H1 (cell line): ENCODE results near the gene FYB2. TPM values are rescaled to one million over a fixed set of nuclear protein-coding genes. Genes with fewer than 3 reads are reported as not detected.

ENCODE experiments used
- CHD1 ChIP-seq: IDR thresholded peaks from 2 replicates; pipeline ENCODE4 v1.6.1; 2012; ENCODE audit warnings: low read depth, low read length, improper control_type of control experiment
- HDAC2 ChIP-seq, 2 experiments: fragments of 300-600 bp in 1 of 2; sonication (generic) in 1 of 2; IDR thresholded peaks; 2 replicates each; pipeline ENCODE4 v1.6.1; 2011 to 2012; ENCODE audit warnings: low read depth in 2 of 2, low read length in 2 of 2, mild to moderate bottlenecking in 2 of 2, moderate library complexity in 2 of 2, borderline replicate concordance in 1 of 2, inconsistent platforms in 1 of 2
- RBBP5 ChIP-seq: IDR thresholded peaks from 2 replicates; pipeline ENCODE4 v1.7.1; 2012; ENCODE audit warnings: low read depth, mild to moderate bottlenecking, inconsistent platforms, low read length, moderate library complexity, borderline replicate concordance
- RXRA ChIP-seq: IDR thresholded peaks from 2 replicates; pipeline ENCODE4 v1.6.1; 2011; ENCODE audit warnings: low read depth, mild to moderate bottlenecking, low read length, moderate library complexity; ENCODE audit not compliant: insufficient read depth
- SIRT6 ChIP-seq: IDR thresholded peaks from one replicate; pipeline ENCODE4 v1.7.1; 2012; ENCODE audit warnings: low read length, inconsistent platforms
- SIX5 ChIP-seq: IDR thresholded peaks from 2 replicates; pipeline ENCODE4 v1.6.1; 2011; ENCODE audit warnings: mild to moderate bottlenecking, low read depth, low read length
- TEAD4 ChIP-seq: IDR thresholded peaks from 2 replicates; pipeline ENCODE4 v1.6.1; 2012; ENCODE audit warnings: low read depth, low read length, inconsistent platforms, mixed read lengths
- polyA plus RNA-seq, 7 experiments: library from polyadenylated mRNA; depleted of rRNA in 3 of 7; stranded (reverse) in 5 of 7; unstranded in 2 of 7; fragments of >200 nt in 5 of 7; fragments of 200-250 nt in 2 of 7; gene quantifications; 1 replicate in 5 of 7; 2 replicates in 1 of 7; 4 replicates in 1 of 7; pipeline versions ENCODE4 v1.2.1 to v1.2.3, GENCODE V29; 2011 to 2013; ENCODE audit warnings: missing spikeins in 2 of 7, mixed read lengths in 2 of 7
- total RNA-seq: library from RNA; stranded (reverse); fragmentation: NEBNext Ultra II Directional; extraction: Animal tissue kit (Norgen Biotek cat#: 25700); gene quantifications from 2 replicates; pipeline ENCODE4 v1.2.1, GENCODE V29; 2021

FYB2 gene
- total and polyA plus RNA-seq, 2 of the 8 experiments (the other 6 are each of a cell fraction or from before 2014, with no cell fraction given) = 0.11 to 0.17 TPM

- no peak for TF ChIP-seq CHD1
- TF ChIP-seq HDAC2 (IDR thresholded peaks at IDR 0.05; ENCODE audit: borderline replicate concordance in 1 of 2, low read depth in 2 of 2, low read length in 2 of 2) = no peak
- TF ChIP-seq SIX5 = no peak
- no peak for TF ChIP-seq RBBP5
- no peak for TF ChIP-seq SIRT6
- no peak for TF ChIP-seq RXRA
- no peak for TF ChIP-seq TEAD4
Measured at GRCh38 chr1:56745231-56745630, 74.0 kb downstream of the FYB2 start (continued).
